NB4 (cell line): ENCODE data around the gene KLK11.

Experiments used
- CTCF ChIP-seq: IDR thresholded peaks from one replicate; pipeline ENCODE4 v1.5.1; 2012; ENCODE audit warnings: low read depth, low read length
- MAX ChIP-seq: IDR thresholded peaks from 2 replicates; pipeline ENCODE4 v1.6.1; 2011; ENCODE audit warnings: low read depth, low read length
- POLR2A ChIP-seq: IDR thresholded peaks from 2 replicates; pipeline ENCODE4 v1.6.1; 2011; ENCODE audit warnings: mild to moderate bottlenecking; ENCODE audit not compliant: insufficient read length; ENCODE audit errors: extremely low read depth

- TF ChIP-seq CTCF, result no peak
- no peak for TF ChIP-seq POLR2A
- no peak for TF ChIP-seq MAX
These were observed 12.2 kb downstream of the KLK11 start for GRCh38 chr19:51014242-51014641.
